ENCODE data around the gene KCNA1.

The KCNA1 gene

DNA sequence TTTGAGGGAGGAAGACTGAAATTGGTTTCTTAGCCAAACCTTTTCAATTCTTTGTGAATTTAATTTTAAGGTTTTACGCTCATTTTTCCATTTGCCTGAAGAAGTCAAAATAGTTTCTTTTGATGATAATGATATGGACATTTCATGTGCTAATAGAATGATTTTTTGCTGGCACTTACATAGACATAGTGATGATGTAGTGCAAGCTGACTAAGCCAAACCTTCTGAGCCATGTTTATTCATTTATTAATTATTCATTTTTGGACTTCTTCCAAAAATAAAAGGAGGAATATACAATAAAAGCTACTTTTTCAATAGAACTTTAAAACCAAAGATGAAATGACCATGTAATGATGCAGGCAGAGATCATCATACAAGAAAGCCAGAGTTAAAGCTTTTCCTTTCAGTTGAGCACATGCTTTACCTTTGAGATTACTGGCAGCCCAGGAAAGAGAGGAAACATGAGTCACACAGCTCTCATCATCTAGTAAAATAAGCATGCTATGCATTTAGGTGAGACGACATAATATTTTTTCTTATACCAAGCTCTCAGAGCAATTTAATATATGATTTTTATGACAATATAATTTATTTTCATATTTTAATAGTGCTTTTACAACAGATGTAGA lies 24.8 kb downstream of the KCNA1 start:
- H3K4me1 ChIP-seq (ENCODE audit: insufficient read depth, low read length), result no peaks in the 10 kb centered on the region
- no peak overlapping the region for H3K9ac ChIP-seq (ENCODE audit: low read depth, low read length)
- no peaks in the 10 kb centered on the region for H3K36me3 ChIP-seq (ENCODE audit: insufficient read depth, low read length)
- H3K9me3 ChIP-seq (ENCODE audit: control insufficient read depth, insufficient read depth, low read length), result no peaks in the 10 kb centered on the region

DNA sequence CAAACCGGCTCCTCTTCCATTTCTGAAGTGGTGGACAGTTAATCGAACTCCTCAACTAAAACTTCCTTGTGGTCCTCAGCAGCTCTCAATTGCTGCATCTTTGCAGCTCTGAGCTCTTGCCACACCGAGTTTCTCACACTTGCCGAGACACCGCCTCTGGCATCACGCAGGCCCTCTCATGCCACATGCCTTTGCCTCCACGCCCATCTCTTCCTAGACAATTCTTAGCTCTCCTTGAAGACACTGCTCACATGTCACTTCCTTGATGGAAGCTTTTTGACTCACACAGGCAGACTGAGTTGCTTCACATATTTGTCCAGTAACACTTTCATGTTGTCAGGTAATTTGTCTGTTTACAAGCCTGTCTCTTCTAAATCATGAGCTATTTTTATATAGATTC lies 29.2 kb downstream of the KCNA1 start:
- H3K9ac ChIP-seq (ENCODE audit: low read depth, low read length), result no peak overlapping the region
- no peaks in the 10 kb centered on the region for H3K36me3 ChIP-seq (ENCODE audit: insufficient read depth, low read length)
- H3K4me1 ChIP-seq (ENCODE audit: insufficient read depth, low read length), result no peaks in the 10 kb centered on the region
- H3K9me3 ChIP-seq (ENCODE audit: control insufficient read depth, insufficient read depth, low read length), result no peaks in the 10 kb centered on the region

DNA sequence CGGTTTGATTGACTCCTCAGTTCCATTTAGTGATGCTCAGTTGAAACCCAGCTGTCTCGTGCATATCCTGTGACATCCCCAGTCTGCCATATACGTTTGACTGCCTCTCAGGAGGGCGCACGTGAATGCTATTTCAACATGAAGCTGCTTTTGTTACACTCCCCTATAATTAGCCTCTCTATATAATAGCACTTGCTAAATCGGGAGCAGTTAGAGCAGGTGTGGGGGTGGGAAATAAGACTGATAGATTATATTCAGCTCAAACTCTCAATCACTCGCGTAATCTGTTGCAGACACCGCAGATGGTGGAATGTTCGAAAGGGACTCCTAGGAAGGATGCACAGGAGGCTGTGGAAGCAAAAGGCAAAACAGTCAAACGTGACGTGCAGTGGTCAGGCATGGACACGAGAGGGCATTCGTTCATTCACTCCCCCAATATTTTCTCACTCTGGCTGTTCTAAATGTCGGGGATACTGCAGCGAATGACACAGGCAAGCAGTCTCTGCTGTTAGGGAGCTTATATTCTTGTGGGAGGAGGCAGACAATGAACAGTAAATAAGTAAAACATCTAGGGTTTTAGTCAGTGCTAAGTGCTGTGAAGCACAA lies 29.8 kb downstream of the KCNA1 start:
- Histone ChIP-seq H3K36me3 (ENCODE audit: insufficient read depth, low read length) (no peaks in the 10 kb centered on the region), H3K4me1 (ENCODE audit: insufficient read depth, low read length) (no peaks in the 10 kb centered on the region), H3K9me3 (ENCODE audit: control insufficient read depth, insufficient read depth, low read length) (no peaks in the 10 kb centered on the region)

DNA sequence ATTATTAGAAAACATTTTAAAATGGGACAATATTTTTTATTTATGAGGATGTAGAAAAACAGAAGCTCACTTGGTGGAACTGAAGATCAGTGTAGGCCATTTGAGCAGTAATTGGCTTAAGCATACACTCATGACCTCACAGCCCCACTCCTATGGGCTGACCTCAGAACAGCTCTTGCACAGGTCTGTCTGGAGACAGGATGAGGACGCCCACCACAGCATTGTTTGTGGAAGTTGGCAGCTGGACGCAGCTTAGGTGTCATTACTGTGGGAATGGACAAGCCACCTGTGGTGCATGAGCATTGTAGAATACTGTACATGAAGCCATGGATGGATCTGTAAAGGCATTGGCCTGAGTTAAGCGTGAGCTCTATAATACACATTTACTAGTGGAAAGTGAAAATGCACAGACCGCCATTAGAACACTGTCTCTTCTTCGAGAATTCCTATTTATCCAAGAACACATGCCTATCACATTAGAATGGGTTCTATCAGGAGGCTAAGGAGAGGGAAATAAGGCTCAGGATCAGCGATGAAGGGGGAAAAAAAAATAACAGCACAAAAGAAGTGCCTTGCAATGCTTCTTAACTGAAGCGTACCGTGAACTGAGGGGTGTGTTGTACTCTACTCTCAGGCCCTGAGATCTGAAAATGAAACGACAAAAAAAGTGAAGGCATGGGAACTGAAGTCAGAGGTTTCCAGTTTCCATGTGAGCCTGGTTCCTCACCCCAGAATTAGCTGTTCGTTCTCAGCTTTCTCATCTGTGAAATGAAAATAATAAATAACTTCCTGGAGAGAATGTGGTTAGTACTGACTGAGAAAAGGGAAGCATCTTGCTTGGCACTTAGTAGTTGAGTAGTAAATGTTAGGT lies 33.6 kb downstream of the KCNA1 start:
- H3K36me3 ChIP-seq (ENCODE audit: insufficient read depth, low read length), result no peaks in the 10 kb centered on the region
- H3K9me3 ChIP-seq (ENCODE audit: control insufficient read depth, insufficient read depth, low read length), result no peaks in the 10 kb centered on the region
- H3K9ac ChIP-seq (ENCODE audit: low read depth, low read length), result no peak overlapping the region
- no peaks in the 10 kb centered on the region; the same call in 1 of the 2 replicates for H3K4me1 ChIP-seq (ENCODE audit: insufficient read depth, low read length)

More for the DNA sequence above, 29.8 kb downstream of the KCNA1 start:
- H3K9ac ChIP-seq (ENCODE audit: low read depth, low read length), result no peak overlapping the region

DNA sequence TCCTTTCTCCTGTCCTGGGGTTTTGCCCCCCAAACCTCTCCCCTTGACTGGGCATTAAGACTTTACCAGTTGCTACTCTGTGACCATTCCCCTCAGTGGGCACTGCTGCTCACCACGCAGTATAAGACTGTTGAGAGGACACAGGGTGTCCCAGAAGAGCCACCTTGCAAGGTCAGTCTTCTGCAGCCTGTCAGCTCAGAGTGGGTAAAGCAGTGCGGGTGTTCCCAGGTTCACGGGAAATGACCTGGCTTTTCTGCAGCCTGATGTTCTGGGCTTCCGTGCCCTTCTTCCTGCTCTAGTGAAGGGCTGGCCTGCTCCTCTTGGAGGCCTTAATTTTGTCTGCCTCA lies 34.2 kb downstream of the KCNA1 start:
- H3K4me1 ChIP-seq (ENCODE audit: insufficient read depth, low read length), result no peaks in the 10 kb centered on the region; the same call in 1 of the 2 replicates
- H3K36me3 ChIP-seq (ENCODE audit: insufficient read depth, low read length), result no peaks in the 10 kb centered on the region
- no peak overlapping the region for H3K9ac ChIP-seq (ENCODE audit: low read depth, low read length)
- no peaks in the 10 kb centered on the region for H3K9me3 ChIP-seq (ENCODE audit: control insufficient read depth, insufficient read depth, low read length)

DNA sequence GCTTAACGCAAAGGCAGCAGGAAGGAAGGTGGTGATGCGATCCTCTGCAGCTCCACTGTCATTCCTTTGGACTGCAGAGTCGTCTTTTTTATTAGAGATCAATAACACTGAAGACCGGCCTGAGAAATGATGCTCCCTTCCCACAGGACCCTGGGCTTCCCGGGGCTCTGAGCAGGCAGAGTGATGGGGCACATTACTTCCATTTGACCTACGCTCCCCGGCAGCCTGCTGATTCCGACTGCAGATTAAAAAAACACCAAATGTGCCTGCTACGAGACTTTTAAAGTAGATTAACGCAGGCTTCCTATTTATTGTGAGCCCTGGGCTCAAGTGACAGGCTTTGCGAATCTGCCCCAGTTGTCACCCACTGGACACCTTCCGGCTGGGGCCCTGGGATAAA lies 37.5 kb downstream of the KCNA1 start:
- H3K4me1 ChIP-seq (ENCODE audit: insufficient read depth, low read length), result peaks cover 5% of the 10 kb centered on the region; the same call in 1 of the 2 replicates
- no peaks in the 10 kb centered on the region for H3K9me3 ChIP-seq (ENCODE audit: control insufficient read depth, insufficient read depth, low read length)
- no peak overlapping the region for H3K9ac ChIP-seq (ENCODE audit: low read depth, low read length)
- H3K36me3 ChIP-seq (ENCODE audit: insufficient read depth, low read length), result no peaks in the 10 kb centered on the region

DNA sequence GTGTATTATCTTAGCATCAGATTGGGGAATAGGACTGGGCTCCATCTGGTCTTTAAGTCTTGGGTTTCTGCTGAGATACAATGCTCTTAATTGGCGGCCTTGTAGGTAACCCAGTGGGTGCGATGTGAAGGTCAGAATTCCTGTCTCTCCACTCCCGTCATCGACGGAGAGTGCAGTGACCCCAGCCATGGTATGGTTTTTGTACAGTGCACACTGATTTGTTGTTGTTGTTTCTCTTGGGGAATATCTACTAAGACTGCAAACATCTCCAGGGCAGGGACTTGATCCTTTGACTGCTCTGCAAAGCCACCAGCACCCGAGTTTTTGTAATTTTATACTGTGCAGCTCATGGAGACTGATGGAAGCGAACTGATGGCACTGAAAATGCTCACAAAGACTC lies 41.4 kb downstream of the KCNA1 start:
- Histone ChIP-seq H3K9me3 (ENCODE audit: control insufficient read depth, insufficient read depth, low read length) (no peaks in the 10 kb centered on the region), H3K9ac (ENCODE audit: low read depth, low read length) (no peak overlapping the region), H3K36me3 (ENCODE audit: insufficient read depth, low read length) (no peaks in the 10 kb centered on the region), H3K4me1 (ENCODE audit: insufficient read depth, low read length) (peaks cover 8% of the 10 kb centered on the region)

DNA sequence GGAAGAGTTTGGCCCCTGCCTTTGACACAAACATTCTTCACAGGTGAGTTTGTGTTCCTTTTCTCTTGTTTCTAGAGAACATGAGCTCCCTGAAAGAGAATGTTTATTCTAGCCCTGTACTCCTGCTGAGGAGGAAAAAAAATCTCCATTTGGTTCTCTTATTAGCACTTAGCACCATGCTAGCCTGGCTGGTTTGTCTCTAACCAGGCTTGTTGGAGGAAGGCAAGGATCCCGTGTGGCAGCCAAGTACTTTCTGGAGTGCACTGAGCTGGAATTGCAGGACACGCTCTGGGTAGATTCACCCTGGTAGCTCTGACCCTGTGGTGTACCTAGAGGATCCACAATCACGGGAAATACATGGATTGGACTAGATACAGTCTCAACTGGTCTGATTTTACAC lies 41.9 kb downstream of the KCNA1 start:
- Histone ChIP-seq H3K9me3 (ENCODE audit: control insufficient read depth, insufficient read depth, low read length) (no peaks in the 10 kb centered on the region), H3K36me3 (ENCODE audit: insufficient read depth, low read length) (no peaks in the 10 kb centered on the region), H3K4me1 (ENCODE audit: insufficient read depth, low read length) (peaks cover 11% of the 10 kb centered on the region), H3K9ac (ENCODE audit: low read depth, low read length) (no peak overlapping the region)

DNA sequence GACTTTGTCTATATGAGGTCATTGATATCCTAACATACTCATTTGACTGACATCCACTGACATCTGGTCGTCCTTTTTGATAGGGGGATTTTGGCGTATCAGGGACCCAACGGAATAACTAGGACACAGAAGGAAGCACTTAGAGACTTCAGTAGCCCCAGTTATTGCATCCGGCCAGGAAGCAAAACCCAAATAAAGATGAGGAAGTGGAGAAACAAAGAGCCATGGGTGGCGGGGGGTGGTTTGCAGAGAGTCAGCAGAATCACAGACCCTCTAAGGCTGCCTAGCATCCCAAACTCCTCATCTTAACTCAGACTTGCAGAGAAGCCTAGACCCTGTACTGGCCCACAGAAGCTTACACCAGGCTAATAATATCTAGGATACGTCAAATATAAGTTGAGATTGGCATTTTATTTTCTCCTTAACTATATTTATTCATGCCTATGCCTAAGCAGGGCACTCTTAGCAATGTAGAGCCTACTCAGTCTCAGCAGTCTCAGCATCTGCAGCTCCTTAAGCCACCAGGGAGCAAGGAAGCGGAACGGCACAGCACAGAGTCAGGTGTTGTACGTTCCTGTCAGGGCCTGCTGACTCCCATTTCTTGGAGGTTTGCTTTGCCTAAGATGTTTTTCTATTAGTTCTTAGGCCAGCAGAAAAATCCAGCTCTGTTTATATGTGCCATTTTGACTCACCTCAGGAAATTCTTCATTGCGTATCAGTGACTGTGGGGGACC lies 45.1 kb downstream of the KCNA1 start:
- peaks cover 11% of the 10 kb centered on the region; the same call in 1 of the 2 replicates for H3K4me1 ChIP-seq (ENCODE audit: insufficient read depth, low read length)
- H3K36me3 ChIP-seq (ENCODE audit: insufficient read depth, low read length), result no peaks in the 10 kb centered on the region
- no peak overlapping the region for H3K9ac ChIP-seq (ENCODE audit: low read depth, low read length)
- no peaks in the 10 kb centered on the region for H3K9me3 ChIP-seq (ENCODE audit: control insufficient read depth, insufficient read depth, low read length)

DNA sequence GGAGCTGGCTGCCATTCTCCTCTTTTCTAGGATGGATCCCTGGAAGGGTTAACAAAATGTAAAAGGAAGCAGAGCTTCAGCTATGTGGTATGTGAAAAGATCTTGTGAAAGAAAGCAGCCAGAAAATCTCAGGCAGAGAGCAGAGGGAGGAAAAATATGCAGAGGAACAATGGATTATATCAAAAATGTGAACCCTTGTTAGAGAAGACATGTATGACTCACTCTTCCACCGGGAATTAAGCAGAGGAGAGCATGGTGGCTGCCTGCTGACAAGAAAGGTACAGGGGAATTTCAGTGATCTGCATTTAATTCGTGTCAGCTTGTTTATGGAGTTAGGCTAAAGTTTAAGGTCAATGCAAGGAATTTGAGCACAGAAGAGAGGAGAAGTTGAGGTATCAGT lies 46.3 kb downstream of the KCNA1 start:
- Histone ChIP-seq H3K4me1 (ENCODE audit: insufficient read depth, low read length) (peaks cover 10% of the 10 kb centered on the region; the same call in 1 of the 2 replicates), H3K9me3 (ENCODE audit: control insufficient read depth, insufficient read depth, low read length) (no peaks in the 10 kb centered on the region), H3K9ac (ENCODE audit: low read depth, low read length) (no peak overlapping the region), H3K36me3 (ENCODE audit: insufficient read depth, low read length) (no peaks in the 10 kb centered on the region)

DNA sequence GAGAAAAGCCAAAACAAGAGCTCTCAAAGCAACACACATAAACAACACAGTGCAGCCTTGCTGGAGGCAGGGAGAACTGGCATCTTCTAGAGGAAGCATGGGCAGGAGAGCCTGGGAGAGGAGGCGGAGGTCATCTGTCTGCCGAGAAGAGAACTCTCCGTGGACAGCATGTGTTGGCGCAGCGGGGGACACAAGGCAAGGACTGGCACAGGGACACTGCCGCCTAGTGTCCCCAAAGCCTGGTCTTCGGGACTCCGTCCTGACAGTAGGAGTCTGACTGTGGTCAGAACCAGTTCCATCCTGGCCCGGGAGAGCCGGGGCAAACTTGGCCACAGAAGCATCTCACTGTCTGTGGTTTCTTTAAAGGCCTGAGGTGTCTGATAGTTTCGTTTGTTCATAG lies 47.3 kb downstream of the KCNA1 start:
- H3K9me3 ChIP-seq (ENCODE audit: control insufficient read depth, insufficient read depth, low read length), result no peaks in the 10 kb centered on the region
- H3K9ac ChIP-seq (ENCODE audit: low read depth, low read length), result no peak overlapping the region
- peaks cover 6% of the 10 kb centered on the region for H3K4me1 ChIP-seq (ENCODE audit: insufficient read depth, low read length)
- H3K36me3 ChIP-seq (ENCODE audit: insufficient read depth, low read length), result no peaks in the 10 kb centered on the region

DNA sequence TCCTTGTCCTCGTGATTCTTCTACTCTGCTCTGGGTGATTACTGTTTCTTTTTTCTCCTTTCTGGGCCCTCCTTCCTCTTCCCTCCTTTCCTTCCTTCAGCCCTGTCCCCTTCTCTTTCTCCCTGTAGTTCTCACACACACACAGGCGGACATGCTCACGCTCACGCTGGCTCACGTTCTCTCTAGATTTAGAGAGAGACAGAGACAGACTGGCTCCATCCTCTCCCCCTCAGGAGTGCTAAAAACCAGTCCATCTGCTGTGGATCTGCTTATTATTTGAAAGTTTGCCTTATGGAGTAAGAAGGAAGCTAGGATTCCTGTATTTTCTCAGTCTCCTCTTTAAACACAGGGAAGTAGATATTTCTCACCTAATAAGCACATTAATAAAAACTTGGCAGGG lies 48.1 kb downstream of the KCNA1 start:
- H3K9me3 ChIP-seq (ENCODE audit: control insufficient read depth, insufficient read depth, low read length), result no peaks in the 10 kb centered on the region
- H3K4me1 ChIP-seq (ENCODE audit: insufficient read depth, low read length), result peaks cover 6% of the 10 kb centered on the region
- no peaks in the 10 kb centered on the region for H3K36me3 ChIP-seq (ENCODE audit: insufficient read depth, low read length)
- no peak overlapping the region for H3K9ac ChIP-seq (ENCODE audit: low read depth, low read length)

DNA sequence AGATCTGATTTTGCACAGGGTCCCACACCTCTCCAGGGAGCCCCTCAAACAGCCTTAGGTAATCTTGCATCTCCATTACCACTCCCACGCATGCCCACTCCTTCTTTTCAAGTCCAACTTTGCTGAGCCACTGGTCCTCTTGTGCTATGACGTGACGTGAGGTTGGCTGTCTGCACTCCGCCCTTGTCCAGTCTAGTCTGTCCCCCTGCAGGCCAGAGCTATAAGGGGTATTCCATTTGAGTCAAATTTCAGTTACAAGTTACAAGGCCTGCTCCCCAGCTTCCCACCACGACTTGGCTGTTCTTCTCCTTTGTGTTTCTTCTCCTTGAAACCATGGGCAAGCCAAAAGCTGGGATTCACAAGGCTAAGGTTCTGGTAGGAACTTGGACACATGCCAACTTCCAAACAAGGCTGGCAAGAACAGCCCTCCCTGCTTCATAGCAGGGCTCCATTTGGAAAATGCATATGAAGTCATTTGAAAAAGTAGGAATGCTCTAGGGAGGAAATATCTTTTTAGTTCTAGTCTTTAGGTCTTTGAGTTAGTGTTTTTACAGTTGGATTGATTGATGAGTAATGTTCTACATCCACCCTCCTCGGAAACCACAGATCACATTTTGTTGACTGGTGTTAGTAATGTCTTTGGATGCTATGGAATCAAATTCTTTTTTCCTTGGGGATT lies 49.1 kb downstream of the KCNA1 start:
- peaks cover 6% of the 10 kb centered on the region for H3K4me1 ChIP-seq (ENCODE audit: insufficient read depth, low read length)
- no peaks in the 10 kb centered on the region for H3K9me3 ChIP-seq (ENCODE audit: control insufficient read depth, insufficient read depth, low read length)
- H3K9ac ChIP-seq (ENCODE audit: low read depth, low read length), result no peak overlapping the region
- H3K36me3 ChIP-seq (ENCODE audit: insufficient read depth, low read length), result no peaks in the 10 kb centered on the region

DNA sequence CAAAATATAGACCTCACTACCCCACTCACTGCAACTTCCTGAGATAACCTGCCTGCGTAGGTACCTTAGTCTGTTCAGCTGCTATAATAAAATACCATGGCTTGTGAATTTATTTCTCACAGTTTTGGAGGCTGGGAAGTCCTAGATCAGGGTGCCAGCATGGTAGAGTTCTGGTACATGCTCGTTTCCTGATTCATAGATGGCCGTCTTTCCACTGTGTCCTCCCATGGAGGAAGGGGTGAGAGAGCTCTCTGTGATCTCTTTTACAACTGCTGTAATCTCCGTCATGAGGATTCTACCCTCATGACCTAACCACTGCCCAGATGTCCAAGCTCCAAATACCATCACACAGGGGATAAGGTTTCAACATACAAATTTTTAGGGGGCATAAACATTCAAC lies 49.7 kb downstream of the KCNA1 start:
- Histone ChIP-seq H3K9ac (ENCODE audit: low read depth, low read length) (no peak overlapping the region), H3K4me1 (ENCODE audit: insufficient read depth, low read length) (peaks cover 6% of the 10 kb centered on the region), H3K9me3 (ENCODE audit: control insufficient read depth, insufficient read depth, low read length) (no peaks in the 10 kb centered on the region), H3K36me3 (ENCODE audit: insufficient read depth, low read length) (no peaks in the 10 kb centered on the region)
